M059J (cell line): ENCODE measurements around the gene SUGCT. TPM values are rescaled to one million over a fixed set of nuclear protein-coding genes. Genes with fewer than 3 reads are reported as not detected.
A peak's percentile ranks its signal among the peaks of the same experiment; 100 is the strongest.

ENCODE experiments used
- DNase-seq: peaks from one replicate; pipeline ENCODE4 v3.0.0-alpha.2; 2012; ENCODE audit warnings: low read depth
- total RNA-seq: library from RNA; depleted of rRNA; stranded (reverse); fragments of >200 nt; shearing (Covaris generic); gene quantifications from 2 replicates; pipeline ENCODE4 v1.2.3, GENCODE V29; 2014

Gene SUGCT
- total RNA-seq, 1 experiment from 2014 or later, result 5.6 TPM

DNA sequence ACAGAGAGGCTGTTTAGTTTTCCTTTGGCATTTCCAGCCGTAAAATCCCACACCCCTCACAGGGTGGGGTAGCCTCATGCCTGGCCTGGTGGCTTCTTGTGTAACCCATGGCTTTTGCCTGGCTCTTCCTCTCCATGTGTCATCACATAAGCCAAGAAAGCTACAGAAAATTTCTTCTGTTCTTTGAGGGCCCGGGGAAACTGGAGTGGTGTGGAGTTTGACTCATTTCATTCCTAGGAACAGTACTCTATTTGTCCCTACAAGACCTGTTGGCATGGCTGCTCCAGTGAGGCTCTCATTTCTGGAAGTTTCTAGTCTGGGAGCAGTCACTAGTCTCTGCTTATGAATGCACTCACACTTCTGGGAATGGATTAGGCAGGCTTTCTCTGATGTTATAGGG is 523.9 kb downstream of the SUGCT start:
- DNase-seq, result peak; percentile 65

DNA sequence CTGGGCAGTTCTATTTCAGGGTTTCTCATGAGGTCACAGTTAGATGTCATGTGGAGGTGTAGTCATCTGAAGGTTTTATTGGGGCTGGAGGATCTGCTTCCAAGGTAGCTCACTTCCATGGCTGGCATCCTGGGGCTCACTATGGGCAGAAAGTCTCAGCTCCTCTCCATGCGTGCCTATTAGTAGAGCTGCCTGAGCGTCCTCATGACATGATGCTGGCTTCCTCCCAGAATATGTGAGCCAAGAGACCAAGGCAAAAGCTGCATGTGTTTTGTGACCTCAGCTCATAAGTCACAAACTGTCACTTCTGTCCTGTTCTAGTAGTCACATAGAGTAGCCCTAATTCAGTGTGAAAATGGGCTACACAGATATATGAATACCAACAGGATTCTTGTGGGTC is 524.4 kb downstream of the SUGCT start:
- DNase-seq, result peak; percentile 44

GRCh38 chr7:40673285-40673684 is 538.5 kb downstream of the SUGCT start:
- DNase-seq, result peak; percentile 88

DNA sequence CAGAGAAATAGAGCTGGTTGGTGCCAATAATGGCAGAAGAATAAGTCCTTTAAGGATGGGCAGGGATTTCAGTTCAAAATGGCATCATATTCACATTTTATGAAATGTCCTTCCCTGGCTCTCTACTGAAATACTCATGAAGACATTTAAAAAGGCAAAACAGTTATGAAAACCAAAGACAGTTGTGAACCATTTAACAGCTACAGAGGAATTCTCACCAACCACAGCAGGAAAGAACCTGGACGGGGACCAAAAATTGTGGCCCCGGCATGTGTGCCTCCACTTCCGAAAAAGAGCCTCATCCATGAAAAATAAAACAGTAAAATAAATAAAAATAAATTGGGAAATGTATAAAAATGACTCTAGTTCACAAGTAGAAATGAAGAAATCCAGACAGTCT is 539.5 kb downstream of the SUGCT start:
- peak; percentile 69 for DNase-seq

- DNase-seq, result no peak
Observed at GRCh38 chr7:40675741-40676140, 540.9 kb downstream of the SUGCT start.

GRCh38 chr7:40676221-40676620 is 541.4 kb downstream of the SUGCT start:
- DNase-seq, result peak; percentile 44

DNA sequence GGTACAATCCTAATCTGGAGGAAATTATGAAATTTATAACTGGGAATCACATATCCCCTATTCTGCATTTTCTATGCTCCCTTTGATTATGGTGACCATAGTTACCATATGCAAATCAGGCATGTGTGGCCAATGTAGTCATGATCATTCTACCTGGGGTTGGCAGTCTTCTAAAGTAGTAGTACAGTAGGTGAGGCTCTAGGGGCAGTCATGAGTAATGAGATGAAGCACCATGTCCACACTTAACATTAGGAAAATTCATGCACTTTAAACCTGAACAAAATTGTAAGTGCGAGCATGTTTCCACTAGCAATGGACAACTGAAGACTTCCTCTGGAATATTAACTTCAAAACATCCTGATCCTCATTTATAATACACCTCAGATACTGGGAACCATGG is 545.9 kb downstream of the SUGCT start:
- DNase-seq, result peak; percentile 55

GRCh38 chr7:40682696-40683095 is 547.9 kb downstream of the SUGCT start:
- DNase-seq, result no peak

DNA sequence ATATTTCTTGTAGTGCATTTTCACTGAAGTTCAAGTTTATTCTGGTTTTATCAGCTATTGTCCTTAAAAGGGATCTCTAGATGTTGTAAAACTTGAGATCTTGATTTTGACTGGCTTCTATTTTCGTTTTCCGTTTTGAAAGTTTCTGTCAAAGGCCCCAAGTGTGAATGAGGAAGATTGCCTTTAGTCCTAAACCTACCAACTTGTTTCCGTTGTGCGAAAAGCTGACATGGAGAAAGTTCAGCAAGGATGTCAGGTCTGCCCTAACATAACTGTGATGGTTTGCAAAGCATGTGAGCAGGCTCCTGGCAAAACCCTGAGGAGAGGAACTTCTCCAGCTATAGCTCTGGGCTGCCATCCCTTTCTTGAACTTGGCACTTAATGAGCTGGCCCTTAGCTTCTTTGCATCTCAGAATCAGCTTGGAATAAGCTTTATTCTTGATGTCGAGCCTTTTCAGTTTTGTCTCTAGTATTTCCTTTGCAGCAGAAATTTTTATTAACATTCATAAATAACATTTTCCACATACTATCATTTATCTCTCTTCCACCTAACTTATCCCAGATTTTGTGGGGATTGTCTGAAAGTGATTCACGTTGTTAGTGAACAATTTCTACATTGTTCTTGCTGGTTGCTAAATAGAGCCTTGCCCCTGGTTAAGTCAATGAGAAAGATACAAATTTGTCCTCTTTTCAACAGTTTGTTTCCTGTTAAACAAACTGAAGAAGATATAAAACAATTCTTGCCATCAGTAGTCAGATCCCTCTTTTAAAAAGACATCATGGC is 559.4 kb downstream of the SUGCT start:
- no peak for DNase-seq

DNA sequence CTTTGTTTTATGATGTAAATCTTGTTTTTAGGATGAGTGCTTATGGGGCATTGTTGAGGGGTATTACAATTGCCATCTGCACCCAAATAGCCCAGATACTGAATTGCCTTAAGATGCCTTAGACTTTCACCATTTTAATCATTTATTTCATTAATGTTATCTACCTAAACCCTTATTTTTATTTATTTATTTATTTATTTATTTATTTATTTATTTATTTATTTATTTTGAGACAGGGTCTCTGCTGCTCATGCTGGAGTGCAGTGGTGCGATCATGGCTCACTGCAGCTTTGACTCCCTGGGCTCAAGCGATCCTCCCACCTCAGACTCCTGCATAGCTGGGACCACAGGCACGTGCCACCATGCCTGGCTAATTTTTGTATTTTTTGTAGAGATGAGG is 560.2 kb downstream of the SUGCT start:
- no peak for DNase-seq

- peak; percentile 49 for DNase-seq
Observed at GRCh38 chr7:40697653-40698052, 562.8 kb downstream of the SUGCT start.

DNA sequence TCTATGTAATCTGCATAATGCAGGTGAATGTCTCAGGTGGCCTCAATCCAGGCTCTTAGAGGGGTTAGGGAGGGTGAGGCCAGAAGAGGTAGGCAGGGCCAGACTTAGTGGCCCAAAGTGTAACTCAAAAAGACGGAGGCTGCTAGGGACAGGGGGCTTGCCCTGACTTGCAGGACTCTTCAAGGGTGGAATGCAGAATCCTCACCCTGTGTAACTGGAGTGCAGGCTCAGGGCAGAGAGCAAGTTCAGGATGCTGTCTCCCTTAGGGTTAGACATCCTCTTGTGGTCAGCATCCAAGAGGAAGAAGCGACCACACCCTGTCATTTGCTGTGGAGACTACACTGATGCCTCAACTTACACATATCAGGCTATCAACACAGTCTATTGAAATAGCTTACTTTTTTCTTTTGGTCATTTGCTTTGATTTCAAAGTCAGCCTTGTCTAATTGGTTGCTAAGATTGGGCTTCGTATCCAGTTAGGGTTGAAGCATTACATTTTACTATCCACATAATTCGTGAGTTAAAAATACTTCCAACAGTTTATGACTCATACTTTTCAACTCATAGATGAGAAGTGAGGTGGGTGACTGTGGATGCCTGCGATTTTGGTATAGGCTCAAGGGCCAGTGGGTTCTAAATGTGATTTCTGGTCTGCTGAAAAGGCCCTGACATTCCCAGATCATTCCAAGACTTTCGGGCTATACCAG is 563.6 kb downstream of the SUGCT start:
- DNase-seq, result peak; percentile 49

DNA sequence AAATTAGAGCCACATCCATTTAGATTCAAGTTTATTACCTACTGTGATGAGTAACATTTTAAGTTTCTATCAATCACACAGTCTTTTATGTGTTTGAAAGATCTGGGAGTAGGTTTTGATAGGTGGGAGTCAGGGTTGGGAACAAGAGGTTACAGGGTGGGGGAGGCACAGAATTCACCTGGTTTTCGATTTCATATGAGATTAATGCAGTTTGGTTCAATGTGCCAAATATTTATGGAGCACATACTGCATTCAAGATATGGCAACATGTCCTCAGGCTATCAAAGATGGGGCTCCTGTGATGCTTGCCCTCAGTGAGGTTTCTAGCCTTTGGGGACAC is 564.1 kb downstream of the SUGCT start:
- DNase-seq, result no peak

- peak; percentile 88 for DNase-seq
Observed at GRCh38 chr7:40700653-40701421, 566.0 kb downstream of the SUGCT start.

DNA sequence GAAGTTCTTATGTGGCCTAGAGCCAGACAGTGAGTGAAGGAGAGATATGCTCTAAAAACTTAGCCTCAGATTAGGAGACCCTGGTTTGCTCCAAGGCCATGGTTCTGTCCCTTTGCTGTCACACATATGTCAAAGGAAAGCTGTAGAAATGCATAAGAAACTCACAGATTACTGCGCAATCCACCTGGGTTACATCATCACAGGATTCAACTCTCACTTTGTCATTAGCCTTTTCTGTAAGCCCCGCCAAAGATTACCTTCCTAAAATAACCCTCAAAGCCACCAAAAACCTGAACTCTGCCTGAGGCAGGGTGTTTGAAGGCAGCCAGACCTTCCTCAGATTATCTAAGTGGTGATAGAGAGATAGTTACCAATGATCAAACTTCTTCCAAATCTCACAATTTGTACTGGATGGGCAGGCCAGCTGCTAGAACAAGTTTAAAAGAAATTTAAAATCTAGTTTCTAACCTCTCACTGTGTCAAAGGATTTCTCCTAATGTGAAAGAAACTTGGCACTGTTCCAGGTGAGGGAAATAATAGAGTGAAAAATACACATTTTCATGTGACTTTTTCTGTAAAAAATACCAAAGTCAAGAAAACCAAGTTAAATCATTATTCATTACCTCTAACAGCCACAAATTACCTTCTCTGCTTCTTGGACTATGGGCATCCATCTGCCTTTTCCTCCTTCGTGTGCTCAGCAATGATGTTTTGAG is 567.2 kb downstream of the SUGCT start:
- DNase-seq, result peak; percentile 24

DNA sequence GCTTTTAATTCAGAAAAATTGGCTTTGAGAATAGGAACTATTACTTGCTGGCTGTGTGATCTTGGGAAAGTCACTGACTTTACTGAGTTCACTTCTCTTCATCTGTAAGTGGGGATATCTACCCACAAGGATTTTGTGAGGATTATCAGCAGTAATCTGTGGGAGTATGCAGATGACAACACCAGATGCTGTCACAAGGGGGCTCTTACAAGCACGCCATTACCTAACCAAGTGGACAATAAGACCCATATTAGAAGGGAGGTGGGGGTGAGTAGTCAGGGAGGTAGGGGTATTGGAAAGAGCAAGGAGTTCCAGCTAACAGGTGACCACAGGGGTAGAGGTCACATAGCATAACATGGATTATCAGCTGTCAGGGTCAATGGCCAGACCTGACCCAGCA is 569.4 kb downstream of the SUGCT start:
- no peak for DNase-seq

GRCh38 chr7:40706829-40707228 is 572.0 kb downstream of the SUGCT start:
- no peak for DNase-seq

GRCh38 chr7:40709062-40709964 is 574.5 kb downstream of the SUGCT start:
- peak; percentile 26 for DNase-seq

GRCh38 chr7:40711706-40712105 is 576.9 kb downstream of the SUGCT start:
- DNase-seq, result no peak

DNA sequence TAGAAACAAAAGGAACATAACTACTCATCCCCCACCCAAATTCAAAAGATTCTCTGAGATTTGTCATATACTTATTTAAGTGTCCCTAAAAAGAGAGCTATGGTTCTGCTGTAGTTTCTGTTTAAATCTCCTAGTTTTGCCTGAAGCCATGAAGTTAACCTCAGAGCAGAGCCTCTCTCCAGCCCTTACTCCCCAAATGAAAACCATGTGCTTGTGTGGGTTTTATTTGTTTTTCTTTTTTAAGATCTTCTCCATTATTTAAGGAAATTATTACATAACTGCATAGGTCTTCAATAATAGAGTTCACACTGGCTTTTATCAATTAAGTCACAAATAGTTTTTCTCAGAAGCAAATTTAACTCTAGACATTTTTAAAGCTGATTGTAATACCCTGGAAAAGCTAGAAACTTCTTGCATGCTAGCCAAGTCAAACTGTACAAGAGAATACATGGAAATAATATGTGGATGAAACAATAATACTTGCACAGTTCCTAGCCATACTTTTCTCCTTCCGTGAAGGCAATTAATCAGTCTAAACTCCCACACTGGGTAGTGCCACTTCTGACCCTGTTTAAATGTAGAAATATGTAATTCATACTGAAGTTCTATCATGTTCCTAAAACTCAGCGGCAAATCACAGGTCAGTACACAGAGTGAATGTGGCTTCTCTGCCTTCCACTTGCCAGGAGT is 579.7 kb downstream of the SUGCT start:
- DNase-seq, result peak; percentile 28
